IMR-90 (cell line): ENCODE results near the gene ZNF618. TPM values are rescaled to one million over a fixed set of nuclear protein-coding genes. Genes with fewer than 3 reads are reported as not detected.
A peak's percentile ranks its signal among the peaks of the same experiment; 100 is the strongest.

Experiments
- ATAC-seq: fragments of 200-7000 bp; cut with Tn5 transposase; 2 replicates; pipeline ENCODE4 v1.9.1; 2020; ENCODE audit warnings: low read depth, mild to moderate bottlenecking, moderate library complexity
- BruUV-seq: library from RNA; stranded (reverse); fragments of 400-500 nt; replicated peaks from 2 replicates; lab custom pipeline; 2021; lab: Mats Ljungman, UMichigan
- CTCF ChIA-PET: fragments of 300-600 bp; formaldehyde crosslinking; extraction: SDS; loops from one replicate; lab custom pipeline; 2021; ENCODE audit warnings: antibody characterized with exemption; lab: Yijun Ruan, JAX
- POLR2A ChIA-PET: fragments of 300-600 bp; sonication (Branson Sonifier 250); formaldehyde crosslinking; loops from one replicate; lab custom pipeline; 2022; ENCODE audit warnings: antibody characterized with exemption; ENCODE audit not compliant: unreplicated experiment; lab: Charles Lee
- DNase-seq: peaks from one replicate; pipeline ENCODE4 v3.0.0; 2013
- H2AFZ ChIP-seq: replicated peaks from 2 replicates; pipeline ENCODE3; 2013; ENCODE audit warnings: low read length, mild to moderate bottlenecking; ENCODE audit not compliant: poor library complexity
- H2AK5ac ChIP-seq: 2 replicates; pipeline ENCODE4 v1.6.1; 2013; ENCODE audit warnings: low read depth, low read length, inconsistent platforms
- H2AK9ac ChIP-seq: replicated peaks from 2 replicates; pipeline ENCODE3; 2013; ENCODE audit warnings: mild to moderate bottlenecking, low read depth, low read length, moderate library complexity; ENCODE audit not compliant: poor library complexity
- H2BK120ac ChIP-seq: 2 replicates; pipeline ENCODE4 v1.6.1; 2013; ENCODE audit warnings: low read depth, low read length, inconsistent platforms
- H2BK15ac ChIP-seq: 3 replicates; pipeline ENCODE4 v1.6.1; 2013; ENCODE audit warnings: low read depth, low read length, inconsistent platforms
- H2BK20ac ChIP-seq: 2 replicates; pipeline ENCODE4 v1.6.1; 2013; ENCODE audit warnings: low read depth, mild to moderate bottlenecking, inconsistent platforms, low read length, moderate library complexity
- H2BK5ac ChIP-seq: 2 replicates; pipeline ENCODE4 v1.6.1; 2013; ENCODE audit warnings: mild to moderate bottlenecking, low read depth, low read length, inconsistent platforms; ENCODE audit not compliant: poor library complexity, severe bottlenecking
- H3K14ac ChIP-seq: replicated peaks from 2 replicates; pipeline ENCODE4 v1.6.1; 2013; ENCODE audit warnings: low read depth, low read length, inconsistent platforms
- H3K18ac ChIP-seq: 2 replicates; pipeline ENCODE4 v1.6.1; 2013; ENCODE audit warnings: low read depth, low read length, control low read depth
- H3K23ac ChIP-seq: 2 replicates; pipeline ENCODE4 v1.6.1; 2013; ENCODE audit warnings: low read depth, low read length, inconsistent platforms
- H3K27ac ChIP-seq: 2 replicates; pipeline ENCODE4 v1.5.1; 2013; ENCODE audit warnings: mild to moderate bottlenecking, control low read depth, low read length; ENCODE audit not compliant: insufficient read depth
- H3K27me3 ChIP-seq: 2 replicates; pipeline ENCODE4 v1.6.1; 2013; ENCODE audit warnings: low read length; ENCODE audit not compliant: control insufficient read depth, insufficient read depth
- H3K36me3 ChIP-seq: 2 replicates; pipeline ENCODE4 v1.6.1; 2013; ENCODE audit warnings: low read length, mixed read lengths; ENCODE audit not compliant: control insufficient read depth, insufficient read depth
- H3K4ac ChIP-seq: 2 replicates; pipeline ENCODE4 v1.6.1; 2013; ENCODE audit warnings: low read depth, low read length, inconsistent platforms
- H3K4me1 ChIP-seq: 2 replicates; pipeline ENCODE4 v1.6.1; 2013; ENCODE audit warnings: low read length, mixed read lengths; ENCODE audit not compliant: control insufficient read depth, insufficient read depth
- H3K4me2 ChIP-seq: 2 replicates; pipeline ENCODE4 v1.6.1; 2013; ENCODE audit warnings: low read depth, mild to moderate bottlenecking, control low read depth, low read length, moderate library complexity
- H3K4me3 ChIP-seq: 2 replicates; pipeline ENCODE4 v1.5.1; 2013; ENCODE audit warnings: low read depth, mild to moderate bottlenecking, control low read depth, low read length, moderate library complexity; ENCODE audit not compliant: insufficient read depth
- H3K56ac ChIP-seq: 2 replicates; pipeline ENCODE4 v1.6.1; 2013; ENCODE audit warnings: low read length, inconsistent platforms; ENCODE audit not compliant: insufficient read depth; ENCODE audit errors: extremely low read depth
- H3K79me1 ChIP-seq, 2 experiments: 2 replicates each; pipeline ENCODE4 v1.6.1; 2013; ENCODE audit warnings: low read length in 2 of 2, inconsistent platforms in 1 of 2, low read depth in 1 of 2
- H3K9ac ChIP-seq: 2 replicates; pipeline ENCODE4 v1.6.1; 2013; ENCODE audit warnings: low read depth, low read length, control low read depth
- H3K9me1 ChIP-seq: 2 replicates; pipeline ENCODE4 v1.6.1; 2013; ENCODE audit warnings: low read length, inconsistent platforms; ENCODE audit not compliant: insufficient read depth
- H3K9me3 ChIP-seq: 2 replicates; pipeline ENCODE4 v1.6.1; 2013; ENCODE audit warnings: low read length; ENCODE audit not compliant: control insufficient read depth, insufficient read depth
- H4K20me1 ChIP-seq: 2 replicates; pipeline ENCODE4 v1.6.1; 2013; ENCODE audit warnings: low read length, inconsistent platforms; ENCODE audit not compliant: insufficient read depth
- H4K5ac ChIP-seq: 2 replicates; pipeline ENCODE4 v1.6.1; 2013; ENCODE audit warnings: mild to moderate bottlenecking, low read depth, low read length, control low read depth
- H4K8ac ChIP-seq, 2 experiments: 2 replicates each; pipeline ENCODE4 v1.6.1; 2013; ENCODE audit warnings: low read depth in 2 of 2, low read length in 2 of 2, control low read depth in 1 of 2, inconsistent platforms in 1 of 2
- H4K91ac ChIP-seq: 2 replicates; pipeline ENCODE4 v1.6.1; 2013; ENCODE audit warnings: low read depth, low read length, inconsistent platforms; ENCODE audit not compliant: insufficient read depth
- POLR2A ChIP-seq: IDR thresholded peaks from 2 replicates; pipeline ENCODE4 v1.6.1; 2012; ENCODE audit warnings: mild to moderate bottlenecking, low read depth, low read length
- SMC3 ChIP-seq: fragments of 150-350 bp; IDR thresholded peaks from 2 replicates; pipeline ENCODE4 v1.6.1; 2016; ENCODE audit warnings: low read depth, mild to moderate bottlenecking, antibody characterized with exemption, low read length, moderate library complexity
- USF2 ChIP-seq: fragments of 150-350 bp; IDR thresholded peaks from 2 replicates; pipeline ENCODE4 v1.6.1; 2017; ENCODE audit warnings: mild to moderate bottlenecking, antibody characterized with exemption, low read length, low read depth
- WGBS, 2 experiments: methylation state at CpG; one replicate each; pipeline versions ENCODE4 v1.1.5 to v1.1.7; 2013; ENCODE audit warnings: missing lambda C conversion rate in 2 of 2; ENCODE audit not compliant: insufficient read length in 1 of 2; ENCODE audit errors: extremely low coverage in 2 of 2; 5-methylcytosine and 5-hydroxymethylcytosine counted together
- dilution Hi-C: fragments of 300-500 bp; cut with HindIII; formaldehyde crosslinking; loops from one replicate; pipeline ENCODE4 v1.14.3; 2018; ENCODE audit warnings: low sequenced_read_pairs; ENCODE audit not compliant: unreplicated experiment
- in situ Hi-C: fragments of 300-500 bp; cut with MboI; formaldehyde crosslinking; loops from 3 replicates; pipeline ENCODE4 v1.14.3; 2019; ENCODE audit warnings: low sequenced_read_pairs, inconsistent platforms, mixed read lengths
- intact Hi-C: fragments of 100-400 bp; cut with micrococcal nuclease; formaldehyde crosslinking; loops from 2 replicates; pipeline ENCODE4 v1.10.0; 2022
- polyA plus RNA-seq, 3 experiments: library from polyadenylated mRNA; depleted of rRNA; stranded (reverse); fragments of >200 nt; gene quantifications; 2 replicates each; pipeline ENCODE4 v1.2.3, GENCODE V29; 2012; ENCODE audit warnings: low replicate concordance in 1 of 3
- total RNA-seq: library from RNA; depleted of rRNA; stranded (reverse); fragments of >200 nt; gene quantifications from 2 replicates; pipeline ENCODE4 v1.2.3, GENCODE V29; 2012

The ZNF618 gene
- total and polyA plus RNA-seq, 2 of the 4 experiments (the other 2 are of a cell fraction): 8.2 to 9.4 TPM

- TF ChIP-seq POLR2A: no peak
Measured at GRCh38 chr9:114033397-114034103, 157.4 kb downstream of the ZNF618 start (continued).

DNA sequence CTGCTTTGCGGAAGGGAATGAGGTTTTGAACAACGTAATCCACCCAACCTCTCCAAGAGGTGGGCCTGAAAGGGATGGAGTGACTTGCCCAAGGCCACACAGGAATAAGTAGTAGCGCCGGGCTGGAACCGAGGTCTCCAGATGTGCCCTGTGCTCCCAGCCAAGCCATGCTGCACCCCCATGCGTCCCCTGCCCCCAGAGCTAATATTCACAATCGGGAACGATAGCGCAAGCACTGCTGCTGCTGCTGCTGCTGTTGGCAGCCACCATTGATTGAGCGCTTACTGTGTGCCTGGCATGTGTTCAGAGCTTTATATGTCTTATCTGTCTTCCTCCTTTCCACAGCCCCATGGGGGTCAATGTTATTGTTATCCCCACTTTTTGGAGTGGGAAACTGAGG lies 158.1 kb downstream of the ZNF618 start:
- peaks cover 63% of the 10 kb centered on the region for H3K36me3 ChIP-seq
- H3K4me2 ChIP-seq: no peak overlapping the region
- POLR2A ChIA-PET: no interaction called here
- H4K8ac ChIP-seq: no peak overlapping the region
- no peaks in the 10 kb centered on the region for H3K4me1 ChIP-seq
- H3K14ac ChIP-seq: no peak overlapping the region
- H3K9me1 ChIP-seq: 0 out of 2 replicates have a peak, but pooled peaks cover 2% of the 10 kb centered on the region
- H3K4me3 ChIP-seq: no peak overlapping the region
- H2AK9ac ChIP-seq: no peak overlapping the region
- no peak overlapping the region for H2BK15ac ChIP-seq
- H3K27ac ChIP-seq: no peak overlapping the region
- H3K79me1 ChIP-seq: no peaks in the 10 kb centered on the region; a peak in 1 of 4 replicates
- intact Hi-C loops: loop anchor here (5.0 kb wide), 1 partner anchor 352 kb away; no protein-coding TSS in a partner anchor
- H4K20me1 ChIP-seq: no peaks in the 10 kb centered on the region; the same call in 1 of the 2 replicates
- H2BK120ac ChIP-seq: no peak overlapping the region
- H2BK5ac ChIP-seq: no peak overlapping the region
- H3K9ac ChIP-seq: no peak overlapping the region
- DNase-seq: no peak
- CTCF ChIA-PET: no interaction called here
- H2AK5ac ChIP-seq: no peak overlapping the region
- no peaks in the 10 kb centered on the region for H3K9me3 ChIP-seq
- 84% methylated on average over 4 of the region's 10 CpGs; no CpG with 5 or more reads in 1 of the 2 experiments for WGBS, 2 experiments
- H3K23ac ChIP-seq: no peak overlapping the region
- ATAC-seq: no peak
- H3K27me3 ChIP-seq: no peaks in the 10 kb centered on the region
- in situ Hi-C loops: no loop called here
- peak overlapping the region; percentile 7 for H2AFZ ChIP-seq
- TF ChIP-seq USF2 (no peak), SMC3 (no peak)
- dilution Hi-C loops: no loop called here
- no peak overlapping the region for H3K56ac ChIP-seq
- H4K91ac ChIP-seq: no peak overlapping the region
- H3K4ac ChIP-seq: no peak overlapping the region
- no peak overlapping the region for H2BK20ac ChIP-seq
- no TSS peak for BruUV-seq
- H3K18ac ChIP-seq: no peak overlapping the region
- no peak overlapping the region for H4K5ac ChIP-seq
